ENCODE data around the gene KRTAP5-4.
"Not testable (repeated sequence)": the region's sequence is repeated elsewhere in the genome, so short reads cannot be mapped to it uniquely, and the experiment has no call there.

Gene KRTAP5-4

GRCh38 chr11:1652771-1653540 is 31.0 kb upstream of the KRTAP5-4 start:
- DNase-seq, result peak; percentile 54

GRCh38 chr11:1652442-1652770 is 30.5 kb upstream of the KRTAP5-4 start:
- no peak for DNase-seq

- DNase-seq, result no peak
Observed at GRCh38 chr11:1652026-1652425, 30.1 kb upstream of the KRTAP5-4 start.

DNA sequence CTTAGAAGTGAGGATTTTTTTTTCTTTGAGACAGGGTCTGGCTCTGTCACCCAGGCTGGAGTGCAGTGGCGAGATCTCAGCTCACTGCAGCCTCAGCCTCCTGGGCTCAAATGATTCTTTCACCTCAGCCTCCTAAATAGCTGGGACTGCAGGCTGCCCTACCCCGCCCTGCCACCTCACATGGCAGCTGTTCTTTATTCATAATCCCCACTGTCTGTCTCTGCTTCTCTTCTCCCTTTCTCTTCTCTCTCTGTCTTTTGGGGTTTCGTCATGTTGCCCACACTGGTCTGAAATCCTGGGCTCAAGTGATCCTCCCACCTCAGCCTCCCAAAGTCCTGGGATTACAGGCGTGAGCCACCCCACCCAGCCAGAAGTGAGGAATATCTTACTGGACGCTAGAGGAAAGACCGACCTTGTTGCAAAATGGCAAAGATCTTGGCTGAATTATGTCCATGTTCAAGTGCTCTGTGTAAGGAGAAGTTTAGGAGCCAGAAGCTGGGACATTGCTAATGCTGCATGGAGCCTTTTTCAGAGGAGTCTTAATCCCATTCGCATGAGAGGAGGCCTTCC is 29.6 kb upstream of the KRTAP5-4 start:
- DNase-seq, result no peak

DNA sequence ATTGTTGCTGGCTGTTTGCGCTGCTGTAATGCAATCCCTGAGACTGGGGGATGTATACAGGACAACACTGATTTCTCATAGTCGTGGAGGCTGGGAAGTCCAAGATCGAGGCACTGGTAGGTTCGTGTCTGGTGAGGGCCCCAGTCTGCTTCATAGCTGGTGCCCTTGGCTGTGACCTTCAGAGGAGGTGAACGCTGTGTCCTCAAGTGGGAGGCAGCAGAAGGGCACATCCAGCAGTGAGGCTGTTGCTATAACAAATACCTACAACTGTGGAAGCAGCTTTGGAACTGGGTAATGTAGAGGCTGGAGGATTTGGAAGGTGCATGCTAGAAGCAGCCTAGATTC is 29.0 kb upstream of the KRTAP5-4 start:
- DNase-seq, result no peak

DNA sequence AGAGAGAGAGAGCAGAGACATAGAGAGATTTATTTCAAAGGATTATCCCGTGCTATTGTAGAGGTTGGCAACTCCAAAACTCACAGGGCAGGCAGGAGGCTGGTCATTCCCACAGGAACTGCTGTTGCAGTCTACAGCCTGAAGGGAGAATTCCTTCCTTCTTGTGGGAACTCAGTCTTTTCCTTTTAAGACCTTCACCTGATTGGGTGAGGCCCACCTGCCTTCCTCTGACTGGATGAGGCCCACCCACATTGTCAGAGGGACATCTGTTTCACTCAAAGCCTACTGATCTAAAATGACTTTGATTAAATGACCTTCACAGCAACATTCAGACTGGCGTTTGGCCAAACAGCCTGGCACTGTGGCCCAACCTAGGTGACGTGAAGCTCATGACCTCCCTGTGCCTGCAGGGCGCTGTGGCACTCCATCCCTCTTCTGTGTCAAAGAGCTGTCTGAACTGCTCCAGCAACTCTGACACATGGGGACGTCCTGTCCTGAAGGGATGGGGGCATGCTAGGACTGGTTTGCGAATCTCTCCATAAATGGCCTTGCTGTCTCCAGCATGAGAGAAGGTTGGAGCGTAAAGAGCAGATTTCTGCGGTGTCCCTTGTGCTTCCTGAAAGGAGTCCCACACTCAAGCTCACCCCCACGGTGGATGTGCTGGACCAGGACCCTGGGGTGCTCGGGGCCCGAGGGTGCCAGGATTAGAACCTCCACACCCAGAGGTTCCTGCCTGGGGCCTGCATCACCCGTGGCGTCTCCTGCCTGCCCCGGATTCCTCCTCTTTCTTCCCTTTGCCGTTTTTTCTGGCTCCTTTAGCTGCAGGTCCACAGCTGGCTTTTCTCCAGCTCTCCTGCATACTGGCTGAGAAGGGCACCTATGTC is 28.3 kb upstream of the KRTAP5-4 start:
- DNase-seq, result no peak

GRCh38 chr11:1648653-1649420 is 26.9 kb upstream of the KRTAP5-4 start:
- no peak for DNase-seq

GRCh38 chr11:1647901-1648652 is 26.1 kb upstream of the KRTAP5-4 start:
- DNase-seq, result no peak

DNA sequence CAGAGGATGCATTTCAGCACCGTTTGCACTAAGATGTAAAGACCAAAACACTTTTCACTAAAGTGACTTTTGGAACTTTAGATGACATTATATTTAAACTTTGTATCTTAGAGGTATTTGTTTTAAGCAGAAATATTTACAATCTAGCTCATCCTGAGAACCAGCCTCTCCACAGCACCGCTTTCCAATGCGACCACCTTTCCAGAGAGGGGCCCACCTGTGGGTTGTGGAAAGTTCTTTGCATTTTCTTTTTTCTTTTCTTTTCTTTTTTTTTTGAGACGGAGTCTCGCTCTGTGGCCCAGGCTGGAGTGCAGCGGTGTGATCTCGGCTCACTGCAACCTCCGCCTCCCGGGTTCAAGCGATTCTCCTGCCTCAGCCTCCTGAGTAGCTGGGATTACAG is 24.6 kb upstream of the KRTAP5-4 start:
- DNase-seq, result not testable (repeated sequence)

GRCh38 chr11:1645357-1645821 is 23.5 kb upstream of the KRTAP5-4 start:
- DNase-seq, result no peak

DNA sequence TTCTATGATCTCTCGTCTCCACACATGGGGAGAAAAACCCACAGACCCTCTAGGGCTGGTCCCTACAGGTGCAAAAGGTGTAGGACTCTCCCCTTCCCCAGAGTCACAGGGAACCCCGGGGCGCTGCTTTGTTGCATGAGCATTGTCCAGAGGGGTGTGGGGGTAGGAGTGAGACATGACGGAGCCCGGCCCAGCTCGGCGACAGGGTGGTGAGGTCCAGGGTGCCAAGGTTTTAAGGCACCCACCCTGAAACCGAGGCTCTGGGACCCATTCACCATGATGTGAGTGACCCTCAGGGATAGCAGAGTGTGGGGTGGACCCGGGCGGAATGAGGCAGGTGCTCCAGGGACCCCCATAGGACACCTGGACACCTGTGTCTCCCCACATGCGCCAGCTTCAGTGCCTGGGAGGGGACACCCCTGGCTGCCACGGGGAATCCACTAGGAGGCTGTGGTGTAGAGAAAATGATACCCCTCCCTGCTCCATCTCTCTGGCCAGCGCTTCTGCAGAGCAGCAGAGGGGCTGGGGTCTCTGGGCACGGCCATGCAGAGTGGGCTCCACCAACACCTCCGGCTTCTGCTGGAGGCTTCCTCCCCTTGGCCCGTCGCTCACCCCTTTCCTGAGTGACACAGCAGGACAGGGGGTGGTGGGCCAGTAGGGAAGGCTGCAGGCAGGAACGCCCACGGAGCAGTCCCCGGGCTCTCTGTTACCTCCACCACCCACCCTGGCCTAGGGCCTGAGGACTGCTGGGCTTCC is 22.8 kb upstream of the KRTAP5-4 start:
- no peak for DNase-seq

DNA sequence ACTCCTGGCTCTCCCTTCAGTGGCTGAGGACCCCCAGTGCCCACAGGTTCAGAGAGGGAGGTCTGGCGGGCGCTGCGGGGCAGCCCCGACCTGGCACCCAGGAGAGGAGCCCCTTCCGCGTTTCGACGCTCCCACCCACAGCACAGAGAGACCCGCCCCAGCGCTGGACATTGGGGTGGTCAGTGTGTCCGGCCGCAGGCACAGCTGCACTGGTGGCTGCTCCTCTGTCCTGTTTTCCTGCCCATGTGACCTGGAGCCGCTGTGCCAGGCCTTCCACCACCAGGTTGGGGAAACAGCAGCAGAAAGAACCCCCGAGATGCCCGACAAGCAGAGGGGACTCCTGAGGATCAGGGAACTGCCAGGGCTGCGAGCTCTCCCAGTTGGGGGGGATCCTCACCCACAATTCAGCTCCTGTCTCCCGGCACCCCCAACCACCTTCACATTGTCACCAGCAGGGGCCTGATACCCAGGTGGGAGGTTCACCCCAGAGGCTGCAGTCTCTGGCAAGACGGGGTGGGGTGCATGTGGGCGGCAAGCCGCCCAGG is 21.3 kb upstream of the KRTAP5-4 start:
- no peak for DNase-seq

DNA sequence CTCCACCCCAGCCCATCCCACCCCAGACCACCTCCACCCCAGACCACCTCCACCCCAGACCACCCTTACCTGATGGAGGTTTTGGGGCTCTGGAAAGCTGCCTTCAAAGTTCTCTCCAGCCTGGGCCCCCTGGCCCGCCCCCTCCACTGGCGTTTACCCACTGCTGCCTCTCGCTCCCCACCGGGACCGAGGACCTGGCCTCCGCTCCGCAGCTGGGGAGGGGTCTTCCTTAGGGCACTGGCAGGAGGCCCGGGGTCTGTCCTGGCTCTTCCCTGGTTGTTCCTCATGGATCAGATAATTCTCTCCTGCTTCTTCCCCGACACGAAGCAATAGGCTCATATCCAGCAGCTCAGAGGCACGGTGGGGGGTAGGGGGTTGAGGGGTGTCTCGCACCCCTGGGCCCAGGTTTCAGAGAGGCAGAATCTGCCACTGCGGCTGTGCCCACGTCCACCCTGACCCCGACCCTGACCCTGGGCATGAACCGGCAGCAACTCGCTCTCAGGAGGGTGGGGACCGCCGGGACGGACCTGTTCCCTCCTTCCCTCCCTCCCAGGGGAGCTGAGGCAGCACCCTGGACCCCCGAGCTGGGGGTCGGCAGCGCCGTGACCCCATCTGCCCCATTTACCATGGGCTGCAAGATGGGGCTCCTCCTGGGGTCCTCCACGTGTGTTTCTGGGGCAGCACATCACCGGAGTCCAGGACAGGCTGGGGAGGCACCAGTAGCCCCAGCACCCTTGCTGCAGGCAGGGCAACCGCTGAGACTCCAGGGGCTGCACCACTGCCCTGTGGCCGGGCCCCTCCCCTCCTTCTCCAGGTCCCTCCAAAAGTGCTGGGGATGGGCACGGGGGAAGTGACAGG is 20.6 kb upstream of the KRTAP5-4 start:
- DNase-seq, result no peak

GRCh38 chr11:1641096-1641495 is 19.2 kb upstream of the KRTAP5-4 start:
- DNase-seq, result no peak

DNA sequence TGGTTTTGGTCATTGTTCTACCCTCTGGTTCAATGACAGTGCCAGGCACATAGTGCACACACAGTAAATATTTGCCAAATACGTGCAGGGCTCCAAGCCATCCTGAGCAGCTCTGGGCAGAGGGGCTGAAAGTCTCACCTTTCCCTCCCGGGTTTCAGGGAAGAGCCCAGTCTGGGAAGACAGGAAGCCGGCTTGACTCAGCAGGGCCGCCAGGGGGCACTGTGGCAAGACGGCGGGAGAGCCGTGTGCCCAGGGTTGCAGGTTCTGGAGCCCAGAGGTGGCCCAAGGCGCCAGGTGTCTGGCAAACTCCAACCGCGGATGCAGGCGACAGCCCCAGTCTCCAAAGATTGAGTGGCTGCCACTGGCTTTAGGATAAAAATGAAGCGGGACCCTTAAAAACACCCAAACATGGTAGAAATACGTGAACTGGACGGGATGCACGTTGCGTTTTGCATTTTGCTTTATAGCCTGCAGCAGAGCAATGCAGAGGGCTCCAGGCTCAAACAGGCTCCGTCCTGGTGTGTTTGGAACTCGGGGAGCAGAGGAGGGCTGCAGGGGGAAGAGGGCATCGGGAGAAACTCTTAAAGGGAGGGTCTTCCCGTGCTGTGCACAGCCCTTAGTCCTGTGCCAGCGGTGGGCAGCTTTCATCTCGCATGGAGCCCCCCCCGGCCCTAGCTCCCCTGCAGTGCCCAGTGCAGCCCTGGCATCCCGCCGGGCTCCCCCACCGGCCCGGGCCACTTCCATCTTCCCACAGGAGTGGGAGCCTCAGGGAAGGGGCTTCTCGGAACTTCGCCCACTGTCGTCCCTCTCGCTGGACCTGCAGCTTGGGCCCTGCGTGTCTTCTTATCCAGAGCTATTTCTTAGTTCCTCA is 18.4 kb upstream of the KRTAP5-4 start:
- no peak for DNase-seq

- DNase-seq, result no peak
Observed at GRCh38 chr11:1639666-1640065, 17.7 kb upstream of the KRTAP5-4 start.

DNA sequence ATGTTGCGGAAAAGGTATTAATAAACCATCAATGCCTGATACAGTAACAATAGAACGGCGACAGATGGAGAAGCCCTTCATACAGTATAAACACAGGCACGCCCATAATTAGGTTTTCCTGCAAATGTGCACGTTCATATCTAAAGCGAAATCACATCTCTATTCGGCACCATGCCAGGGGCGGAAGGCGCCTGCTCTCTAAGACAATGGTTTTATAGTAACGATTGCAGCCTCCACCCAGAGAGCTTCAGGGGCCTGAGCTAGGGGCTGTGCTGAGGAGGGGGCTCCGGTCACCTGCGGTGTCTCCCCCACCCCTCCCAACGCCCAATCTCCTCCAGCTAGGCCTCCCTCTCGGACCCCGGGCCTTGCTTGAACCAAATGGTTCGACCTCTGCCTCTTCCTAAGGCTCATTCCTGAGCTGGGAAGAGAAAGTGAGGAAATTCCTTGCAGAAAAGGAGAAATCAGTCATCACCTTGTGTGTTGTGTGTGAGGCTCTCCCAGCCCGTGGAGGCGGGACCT is 17.2 kb upstream of the KRTAP5-4 start:
- no peak for DNase-seq

DNA sequence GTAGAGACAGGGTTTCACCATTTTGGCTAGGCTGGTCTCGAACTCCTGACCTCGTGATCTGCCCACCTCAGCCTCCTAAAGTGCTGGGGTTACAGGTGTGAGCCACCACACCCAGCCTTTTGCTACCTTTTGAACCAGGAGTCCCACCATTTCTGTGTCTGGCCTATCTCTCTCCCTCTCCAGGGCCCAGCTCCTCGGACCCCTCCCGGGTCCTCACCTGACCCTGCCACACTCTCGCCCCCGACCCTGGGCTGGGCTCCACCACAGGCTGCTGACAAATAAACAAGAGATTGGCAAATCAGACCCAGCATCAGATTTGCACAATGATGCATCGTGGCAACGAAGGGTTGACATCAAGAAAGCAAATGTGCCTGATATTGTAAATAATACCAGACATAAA is 16.4 kb upstream of the KRTAP5-4 start:
- DNase-seq, result no peak

DNA sequence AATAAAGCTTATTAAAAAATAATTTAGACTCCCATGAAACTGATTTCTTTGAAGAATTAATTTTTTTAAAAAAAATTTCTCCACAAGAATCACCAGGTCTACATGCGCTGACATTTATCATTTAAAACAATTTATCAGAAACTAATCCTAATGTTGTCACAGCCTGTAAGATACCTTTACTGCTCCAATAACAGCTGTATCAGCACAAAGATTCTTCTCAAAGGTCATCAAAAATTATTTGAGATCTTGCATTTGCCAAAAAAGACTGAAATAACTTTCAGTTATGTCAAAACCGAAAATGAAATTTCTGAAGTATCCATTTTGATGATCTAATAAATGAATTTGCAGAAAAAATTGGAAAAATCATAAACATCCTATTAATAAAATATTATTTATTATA is 15.7 kb upstream of the KRTAP5-4 start:
- DNase-seq, result no peak
